ENCODE measurements around the gene KRT72.

- TF ChIP-seq CTCF (conservative IDR thresholded peaks at IDR 0.05; ENCODE audit: low read depth in 2 of 2) (no peak), CREB1 (CRISPR knock-in tag; IDR thresholded peaks at IDR 0.05; ENCODE audit: low read depth) (no peak), EZH2 (IDR thresholded peaks at IDR 0.05; ENCODE audit: low read depth, unreplicated experiment) (no peak), EZH2phosphoT487 (IDR thresholded peaks at IDR 0.05; ENCODE audit: unreplicated experiment) (no peak), POLR2AphosphoS5 (IDR thresholded peaks at IDR 0.05; ENCODE audit: low read depth) (no peak), JUNB (IDR thresholded peaks at IDR 0.05; ENCODE audit: unreplicated experiment) (no peak), ZNF331 (CRISPR knock-in tag; IDR thresholded peaks at IDR 0.05; ENCODE audit: low read depth) (no peak)
- TF ChIP-seq, protein P1, sequence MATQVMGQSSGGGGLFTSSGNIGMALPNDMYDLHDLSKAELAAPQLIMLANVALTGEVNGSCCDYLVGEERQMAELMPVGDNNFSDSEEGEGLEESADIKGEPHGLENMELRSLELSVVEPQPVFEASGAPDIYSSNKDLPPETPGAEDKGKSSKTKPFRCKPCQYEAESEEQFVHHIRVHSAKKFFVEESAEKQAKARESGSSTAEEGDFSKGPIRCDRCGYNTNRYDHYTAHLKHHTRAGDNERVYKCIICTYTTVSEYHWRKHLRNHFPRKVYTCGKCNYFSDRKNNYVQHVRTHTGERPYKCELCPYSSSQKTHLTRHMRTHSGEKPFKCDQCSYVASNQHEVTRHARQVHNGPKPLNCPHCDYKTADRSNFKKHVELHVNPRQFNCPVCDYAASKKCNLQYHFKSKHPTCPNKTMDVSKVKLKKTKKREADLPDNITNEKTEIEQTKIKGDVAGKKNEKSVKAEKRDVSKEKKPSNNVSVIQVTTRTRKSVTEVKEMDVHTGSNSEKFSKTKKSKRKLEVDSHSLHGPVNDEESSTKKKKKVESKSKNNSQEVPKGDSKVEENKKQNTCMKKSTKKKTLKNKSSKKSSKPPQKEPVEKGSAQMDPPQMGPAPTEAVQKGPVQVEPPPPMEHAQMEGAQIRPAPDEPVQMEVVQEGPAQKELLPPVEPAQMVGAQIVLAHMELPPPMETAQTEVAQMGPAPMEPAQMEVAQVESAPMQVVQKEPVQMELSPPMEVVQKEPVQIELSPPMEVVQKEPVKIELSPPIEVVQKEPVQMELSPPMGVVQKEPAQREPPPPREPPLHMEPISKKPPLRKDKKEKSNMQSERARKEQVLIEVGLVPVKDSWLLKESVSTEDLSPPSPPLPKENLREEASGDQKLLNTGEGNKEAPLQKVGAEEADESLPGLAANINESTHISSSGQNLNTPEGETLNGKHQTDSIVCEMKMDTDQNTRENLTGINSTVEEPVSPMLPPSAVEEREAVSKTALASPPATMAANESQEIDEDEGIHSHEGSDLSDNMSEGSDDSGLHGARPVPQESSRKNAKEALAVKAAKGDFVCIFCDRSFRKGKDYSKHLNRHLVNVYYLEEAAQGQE (IDR thresholded peaks at IDR 0.05; ENCODE audit: unreplicated experiment) = no peak
These were observed 49.9 kb downstream of the KRT72 start for GRCh38 chr12:52551216-52551865.

All from GM23338 (cell line).